ENCODE measurements around the gene MASP1. TPM values are rescaled to one million over a fixed set of nuclear protein-coding genes. Genes with fewer than 3 reads are reported as not detected.

MASP1 gene
- total RNA-seq, 1 experiment from 2014 or later, result not detected

- Histone ChIP-seq H2AFZ (ENCODE audit: low read depth, low read length, poor library complexity, severe bottlenecking) (no peak overlapping the region), H3K79me2 (ENCODE audit: insufficient read depth, low read length) (no peaks in the 10 kb centered on the region), H3K4me1 (ENCODE audit: control insufficient read depth in 1 of 2, insufficient read depth in 2 of 2, low read length in 2 of 2) (no peaks in the 10 kb centered on the region), H3K36me3 (ENCODE audit: control insufficient read depth in 1 of 2, insufficient read depth in 2 of 2, low read length in 2 of 2) (no peaks in the 10 kb centered on the region), H3K27ac (ENCODE audit: low read depth, low read length) (no peak overlapping the region), H3K9me3 (ENCODE audit: control insufficient read depth in 1 of 2, insufficient read depth in 1 of 2, low read depth in 1 of 2, low read length in 2 of 2) (no peaks in the 10 kb centered on the region), H3K9ac (ENCODE audit: low read length) (no peak overlapping the region), H4K20me1 (ENCODE audit: insufficient read depth) (no peaks in the 10 kb centered on the region; the same call in 1 of the 2 replicates), H3K4me3 (replicated peaks in 1 of 2; ENCODE audit: low read depth in 1 of 2, low read length in 2 of 2) (no peak overlapping the region), H3K9me2 (ENCODE audit: insufficient read depth) (no peaks in the 10 kb centered on the region), H3K27me3 (ENCODE audit: insufficient read depth, low read length) (0 out of 2 replicates have a peak, but pooled peaks cover 6% of the 10 kb centered on the region), H3K4me2 (ENCODE audit: low read length) (no peak overlapping the region)
- BruUV-seq (replicated peaks), result no TSS peak
- ChIA-PET CTCF (no interaction called here), POLR2A (no interaction called here), RAD21 (ENCODE audit: low non-redundant PET in 1 of 2, low total read pairs in 2 of 2, uncharacterized antibody in 2 of 2, unreplicated experiment in 2 of 2) (no interaction called here)
- TF ChIP-seq SRF (IDR thresholded peaks at IDR 0.05; ENCODE audit: low read depth) (no peak), ZNF274 (IDR thresholded peaks at IDR 0.05; ENCODE audit: low read depth, low read length) (no peak), CEBPB (IDR thresholded peaks at IDR 0.05; ENCODE audit: low read depth) (no peak), FOSL1 (IDR thresholded peaks at IDR 0.05; ENCODE audit: low read depth) (no peak), RAD21 (IDR thresholded peaks at IDR 0.05; ENCODE audit: low read depth) (no peak), REST (IDR thresholded peaks at IDR 0.05; ENCODE audit: low read depth) (no peak), EGR1 (IDR thresholded peaks at IDR 0.05; ENCODE audit: low read depth) (no peak), TCF7L2 (IDR thresholded peaks at IDR 0.05; ENCODE audit: borderline replicate concordance, extremely low read depth, insufficient read depth, insufficient read length) (no peak), YY1 (IDR thresholded peaks at IDR 0.05; ENCODE audit: extremely low read depth, insufficient replicate concordance, low read depth, low read length) (no peak), ELF1 (IDR thresholded peaks at IDR 0.05; ENCODE audit: borderline replicate concordance, low read depth) (no peak), ZFX (IDR thresholded peaks at IDR 0.05) (no peak), SIN3A (IDR thresholded peaks at IDR 0.05; ENCODE audit: low read depth) (no peak), EZH2 (IDR thresholded peaks at IDR 0.05) (no peak)
- ATAC-seq (no peak), DNase-seq (ENCODE audit: low read depth, low spot score) (no peak)
- intact Hi-C loops (cut with micrococcal nuclease), result no loop called here
Observed at GRCh38 chr3:187257471-187257870, 34.1 kb downstream of the MASP1 start.
